Stimulated activated CD8-positive, alpha-beta memory T cell treated with anti-CD3 and anti-CD28 coated beads, Interleukin-12 subunit alpha, Interleukin-12 subunit beta, amount 100 ng/mL, for 4 hours (primary cell): ENCODE results near the gene TM4SF20.

Experiments used
- DNase-seq: peaks from one replicate; pipeline ENCODE4 v3.0.0-alpha.2; 2020; ENCODE audit warnings: low read depth

The TM4SF20 gene, protein sequence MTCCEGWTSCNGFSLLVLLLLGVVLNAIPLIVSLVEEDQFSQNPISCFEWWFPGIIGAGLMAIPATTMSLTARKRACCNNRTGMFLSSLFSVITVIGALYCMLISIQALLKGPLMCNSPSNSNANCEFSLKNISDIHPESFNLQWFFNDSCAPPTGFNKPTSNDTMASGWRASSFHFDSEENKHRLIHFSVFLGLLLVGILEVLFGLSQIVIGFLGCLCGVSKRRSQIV

DNA sequence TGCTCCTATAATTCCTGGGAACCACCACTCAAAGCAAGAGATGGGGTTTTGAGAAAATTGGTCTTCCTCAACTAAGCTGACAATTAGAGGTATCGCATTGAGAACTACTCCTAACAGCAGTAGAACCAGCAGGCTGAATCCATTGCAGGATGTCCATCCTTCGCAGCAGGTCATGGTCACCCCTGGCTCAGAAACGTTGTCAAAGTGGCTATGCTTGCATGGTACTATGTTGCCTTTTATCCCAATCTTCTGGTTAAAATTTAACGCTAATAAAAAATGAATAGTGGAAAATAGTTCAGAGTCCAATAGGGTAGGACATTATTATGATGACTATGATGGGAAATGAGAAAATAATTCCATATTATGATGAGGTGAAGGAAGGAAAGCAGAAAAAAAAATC is at the start of gene TM4SF20:
TSS of gene TM4SF20 (minus strand) at position 212 of the 400 bp plus-strand sequence. CDS start at position 174, 38 bp downstream.
- no peak for DNase-seq

DNA sequence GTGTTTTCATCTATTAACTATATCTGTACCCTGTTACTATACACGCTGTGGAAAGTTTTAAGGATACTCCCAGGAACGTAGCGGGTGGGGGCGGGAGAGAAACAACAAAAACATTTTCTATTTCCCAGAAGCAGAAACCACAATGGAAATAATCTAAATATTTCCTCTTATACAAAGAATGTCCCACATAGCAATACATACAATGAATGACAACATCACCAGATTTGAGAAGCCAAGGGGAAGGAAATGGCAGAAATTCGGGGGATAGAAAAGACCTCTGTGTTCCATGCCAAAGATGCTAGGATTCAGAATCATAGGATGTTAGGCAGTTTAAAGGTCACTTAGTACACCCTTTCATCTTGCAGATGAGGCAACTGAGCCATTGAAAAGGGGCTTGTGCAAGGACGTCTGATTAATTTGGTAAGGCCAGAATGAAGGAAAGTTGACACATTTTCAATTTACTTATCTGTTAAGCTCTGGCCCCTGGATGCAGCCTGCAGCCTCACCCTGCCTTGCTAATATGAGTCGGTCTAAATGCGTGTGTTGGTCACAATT is 49.7 kb upstream of the TM4SF20 start:
- DNase-seq: no peak

DNA sequence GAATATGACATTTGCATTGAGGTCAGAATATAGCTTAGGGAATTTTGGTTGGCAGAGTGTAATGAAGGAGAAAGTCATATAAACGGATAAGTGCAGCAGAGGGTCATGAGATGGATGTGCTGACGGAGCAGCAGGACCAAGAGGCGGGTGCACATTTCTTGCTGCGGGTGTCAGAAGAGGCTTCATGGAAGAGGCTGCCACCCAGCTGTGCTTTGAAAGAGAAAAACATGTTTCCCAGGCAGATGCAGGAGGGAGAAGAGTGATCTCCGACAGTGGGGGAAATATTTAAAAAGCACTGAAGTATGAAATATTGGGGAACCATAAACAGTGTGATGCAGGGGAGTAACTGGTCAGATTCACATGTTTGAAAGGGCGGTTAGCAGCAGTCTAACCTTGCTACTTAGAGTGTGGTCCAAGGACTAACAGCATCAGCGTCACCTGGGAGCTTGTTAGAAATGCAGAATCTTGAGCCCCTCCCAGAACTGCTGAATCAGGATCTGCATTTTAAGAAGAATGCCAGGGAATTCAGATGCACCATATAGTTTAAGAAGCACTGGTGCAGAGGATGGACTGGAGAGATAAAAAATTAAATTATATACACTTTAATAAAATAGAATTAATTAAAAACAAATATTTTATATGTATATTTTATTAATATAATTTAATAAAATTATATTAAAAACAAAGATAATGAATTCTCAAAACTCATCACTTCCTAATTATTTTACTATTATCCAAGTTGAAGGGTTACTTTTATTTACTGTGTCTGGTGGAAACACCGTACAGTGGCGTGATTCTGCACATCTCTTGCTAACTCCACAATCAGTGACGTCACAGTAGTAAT is 44.8 kb upstream of the TM4SF20 start:
- no peak for DNase-seq

DNA sequence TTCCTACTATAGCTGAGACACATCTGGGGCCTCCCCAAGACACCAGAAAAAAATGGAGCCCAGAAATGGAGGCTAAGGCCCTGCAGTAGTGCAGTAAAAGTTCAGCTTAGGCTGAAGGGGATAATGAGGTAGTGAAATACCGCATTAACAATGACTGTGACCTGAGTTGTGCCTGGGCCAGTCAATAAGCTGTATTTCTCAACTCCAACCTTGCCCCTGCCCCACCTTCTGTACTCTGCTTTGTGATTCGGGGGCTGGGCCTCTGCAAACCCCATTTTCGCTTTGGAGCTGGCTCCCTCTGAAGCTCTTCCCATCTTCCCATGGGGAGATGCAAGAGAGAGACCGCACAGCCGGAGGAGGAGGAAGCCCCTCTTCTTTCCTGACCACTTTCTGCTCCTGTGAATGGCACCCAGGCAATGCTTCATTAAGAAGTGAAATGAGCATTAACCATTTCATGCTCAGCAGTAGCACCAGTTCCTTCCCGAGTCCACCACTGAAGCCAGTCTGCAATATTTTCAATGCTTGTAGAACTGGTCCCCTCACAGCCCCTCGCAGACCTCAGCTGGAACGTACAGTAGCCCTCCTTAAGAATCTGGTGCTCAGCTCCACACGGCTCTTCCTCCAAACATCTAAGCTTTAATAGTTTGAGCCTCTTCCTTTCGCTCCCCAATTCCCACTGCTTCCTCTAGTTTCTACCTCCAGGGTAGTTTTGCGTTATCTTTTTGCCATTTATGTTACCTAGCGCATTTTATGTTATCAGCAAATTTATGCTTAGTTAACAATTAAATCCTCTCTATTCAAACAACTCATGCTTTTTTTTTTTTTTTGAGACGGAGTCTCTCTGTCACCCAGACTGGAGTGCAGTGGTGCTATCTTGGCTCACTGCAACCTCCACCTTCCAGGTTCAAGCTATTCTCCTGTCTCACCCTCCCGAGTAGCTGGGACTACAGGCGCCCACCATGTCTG is 41.3 kb upstream of the TM4SF20 start:
- DNase-seq: no peak

DNA sequence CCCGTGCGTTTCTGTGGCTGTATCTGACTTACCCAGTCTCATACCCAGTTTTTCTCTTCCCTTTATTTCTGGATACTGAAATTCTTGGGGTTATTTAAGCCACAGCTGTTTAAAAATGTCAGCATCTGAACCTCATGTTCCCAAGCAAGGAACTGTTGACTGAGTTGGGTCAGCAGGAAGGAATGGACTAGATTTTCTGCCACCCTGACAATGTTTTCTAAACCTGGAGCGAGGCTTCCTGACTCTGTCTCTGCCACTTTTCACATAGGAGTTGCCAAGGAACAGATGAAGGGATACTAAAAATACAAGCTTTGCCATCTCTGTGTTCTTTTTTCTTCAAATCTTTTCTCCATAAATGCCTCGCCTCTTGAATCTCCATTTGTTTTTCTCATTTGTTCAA is 37.6 kb upstream of the TM4SF20 start:
- DNase-seq: no peak

DNA sequence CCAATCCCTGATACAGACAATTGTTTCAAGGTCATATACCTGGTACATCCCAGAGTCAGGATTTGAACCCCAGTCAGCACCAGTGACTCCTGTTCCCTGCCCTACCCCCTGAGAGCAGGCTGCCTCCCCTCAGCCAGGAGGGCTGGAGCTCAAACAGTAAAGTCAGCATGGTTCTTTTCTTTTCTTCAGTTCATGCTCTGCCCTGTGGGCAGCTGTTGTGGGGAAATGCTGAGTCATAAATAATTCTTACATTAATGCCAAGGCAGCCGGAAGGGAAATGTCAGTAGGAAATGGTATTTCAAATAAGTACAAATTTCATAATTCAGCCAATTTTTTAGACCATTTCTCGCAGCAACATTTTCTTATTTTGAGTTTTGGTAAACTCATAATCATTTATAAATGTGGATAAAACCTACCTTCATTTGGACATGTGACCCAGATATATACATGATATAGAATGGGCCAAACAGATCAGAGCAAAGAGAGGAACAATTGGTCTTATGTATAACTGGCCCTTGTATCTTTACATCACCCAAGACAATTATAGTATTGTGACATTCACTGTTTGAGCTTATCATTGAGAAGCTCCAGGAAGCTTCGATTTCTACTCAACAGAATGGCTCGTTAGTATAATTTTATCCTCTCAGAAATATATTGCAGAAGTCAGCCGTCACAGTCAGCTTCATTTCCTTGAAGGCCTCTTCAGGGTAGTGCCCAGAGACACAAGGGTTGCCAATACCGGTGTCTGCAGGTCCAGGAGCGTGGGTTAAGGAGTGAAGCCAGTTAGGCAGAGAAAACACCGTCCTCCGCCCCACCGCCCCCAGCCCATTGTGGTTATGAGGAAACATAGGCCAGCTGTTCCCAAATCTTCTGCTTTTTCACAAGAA is 36.7 kb upstream of the TM4SF20 start:
- no peak for DNase-seq

DNA sequence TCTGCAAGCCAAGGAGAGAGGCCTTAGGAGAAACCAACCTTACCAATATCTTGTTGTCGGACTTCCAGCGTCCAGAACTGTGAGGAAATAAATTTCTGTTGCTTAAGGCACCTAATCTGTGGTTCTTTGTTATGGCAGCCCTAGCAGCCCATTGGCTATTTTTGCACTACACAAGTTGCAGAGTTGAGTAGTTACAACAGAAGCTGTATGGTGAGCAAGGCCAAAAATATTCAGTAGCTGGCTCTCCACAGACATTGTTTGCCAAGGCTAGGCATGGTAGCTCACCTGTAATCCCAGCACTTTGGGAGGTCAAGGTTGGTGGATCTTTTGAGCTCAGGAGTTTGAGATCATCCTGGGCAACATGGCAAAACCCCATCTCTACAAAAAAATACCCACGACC is 35.7 kb upstream of the TM4SF20 start:
- DNase-seq: no peak

DNA sequence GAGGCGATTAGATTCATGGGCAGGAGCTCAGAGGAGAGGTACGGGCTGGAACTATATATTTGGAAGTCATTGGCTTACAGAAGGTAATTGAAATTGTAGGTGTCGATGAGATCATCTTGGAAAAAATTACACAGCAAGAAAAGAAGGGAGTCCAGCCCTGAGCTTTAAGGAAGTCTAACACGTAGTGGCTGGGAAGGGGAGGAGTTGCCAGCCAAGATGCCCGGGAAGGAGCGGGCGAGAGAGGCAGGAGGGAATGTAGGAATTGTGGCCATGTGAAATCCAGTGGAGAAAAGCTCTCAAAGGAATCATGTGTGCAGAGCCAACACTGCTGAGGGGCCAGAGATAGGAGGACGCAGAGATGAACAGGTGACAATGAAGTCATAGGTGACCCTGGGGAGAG is 34.3 kb upstream of the TM4SF20 start:
- DNase-seq: no peak

DNA sequence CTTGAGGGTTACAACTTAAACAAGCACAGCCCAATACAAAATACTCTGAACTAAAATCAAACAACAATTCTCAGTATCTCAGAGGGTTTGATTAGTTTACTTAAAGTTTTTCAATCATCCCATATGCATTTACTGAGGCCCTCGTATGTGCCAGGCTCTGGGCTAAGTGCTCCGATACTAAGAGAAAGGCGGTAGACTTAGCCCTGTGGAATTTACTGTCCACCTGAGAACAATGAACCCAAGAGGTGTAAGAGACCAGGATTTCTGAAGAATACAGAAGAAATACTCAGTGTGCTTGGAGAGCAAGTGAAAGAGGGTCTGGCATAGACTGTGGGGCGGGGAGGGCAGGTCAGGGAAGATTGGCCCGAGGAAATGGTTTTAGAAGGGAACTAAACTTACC is 33.8 kb upstream of the TM4SF20 start:
- no peak for DNase-seq

DNA sequence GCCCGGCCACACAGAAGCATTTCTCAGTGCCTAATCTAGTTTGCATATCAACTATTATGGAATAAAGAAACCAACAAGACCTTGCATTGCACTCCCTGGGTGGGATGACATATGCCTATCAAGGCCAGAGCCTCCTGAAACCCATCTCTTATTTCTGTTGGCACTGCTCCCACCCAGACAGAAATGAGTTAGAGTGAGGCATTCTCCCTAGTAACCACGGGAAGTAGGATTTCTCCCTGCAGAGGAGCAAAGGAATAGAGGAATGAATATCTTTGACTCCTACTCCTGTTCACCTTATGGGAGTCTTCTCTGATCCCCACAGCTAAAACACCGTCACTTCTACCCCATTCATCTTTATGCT is 32.9 kb upstream of the TM4SF20 start:
- DNase-seq: no peak

DNA sequence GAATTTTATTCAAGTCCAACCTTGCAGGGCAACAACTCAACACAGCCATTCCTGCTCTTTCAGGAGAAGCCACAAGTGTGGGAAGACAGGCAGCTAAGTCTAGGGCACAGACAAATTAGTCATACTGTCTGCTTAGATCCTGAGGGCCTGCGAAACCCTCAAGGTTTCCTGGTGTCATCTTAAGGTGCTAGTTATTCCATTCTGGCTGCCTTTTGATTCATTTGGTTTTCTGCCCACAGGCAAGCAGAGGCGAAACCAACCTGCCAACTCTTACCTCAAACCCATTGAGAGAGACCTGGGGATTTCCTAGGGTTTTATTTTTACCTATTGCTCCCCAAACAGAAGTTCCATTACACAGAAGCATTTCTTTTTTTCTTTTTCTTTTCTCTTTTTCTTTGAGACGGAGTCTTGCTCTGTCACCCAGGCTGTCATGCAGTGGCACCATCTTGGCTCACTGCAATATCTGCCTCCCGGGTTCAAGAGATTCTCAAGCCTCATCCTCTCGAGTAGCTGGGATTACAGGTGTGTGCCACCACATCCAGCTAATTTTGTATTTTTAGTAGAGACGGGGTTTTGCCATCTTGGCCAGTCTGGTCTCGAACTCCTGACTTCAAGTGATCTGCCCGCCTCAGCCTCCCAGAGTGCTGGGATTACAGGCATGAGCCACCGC is 32.3 kb upstream of the TM4SF20 start:
- DNase-seq: peak; percentile 17

DNA sequence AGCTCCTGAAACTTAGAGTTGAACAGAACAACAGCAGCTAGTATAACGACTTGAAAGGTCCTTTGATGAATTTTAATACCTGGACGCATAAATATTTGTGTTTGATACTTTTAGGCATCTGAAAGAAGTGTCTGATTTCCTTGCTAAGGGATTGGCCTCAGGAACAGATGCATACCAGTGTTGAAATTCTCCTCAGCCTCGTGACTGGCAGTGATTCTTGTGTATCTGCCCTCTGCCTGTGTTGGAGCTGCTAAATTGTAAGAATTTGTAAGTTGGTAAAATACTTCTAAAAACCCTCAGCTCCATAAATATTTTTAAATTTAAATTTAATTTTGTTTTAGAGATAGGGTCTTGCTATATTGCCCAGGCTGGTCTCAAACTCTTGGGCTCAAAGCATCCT is 31.1 kb upstream of the TM4SF20 start:
- DNase-seq: no peak

DNA sequence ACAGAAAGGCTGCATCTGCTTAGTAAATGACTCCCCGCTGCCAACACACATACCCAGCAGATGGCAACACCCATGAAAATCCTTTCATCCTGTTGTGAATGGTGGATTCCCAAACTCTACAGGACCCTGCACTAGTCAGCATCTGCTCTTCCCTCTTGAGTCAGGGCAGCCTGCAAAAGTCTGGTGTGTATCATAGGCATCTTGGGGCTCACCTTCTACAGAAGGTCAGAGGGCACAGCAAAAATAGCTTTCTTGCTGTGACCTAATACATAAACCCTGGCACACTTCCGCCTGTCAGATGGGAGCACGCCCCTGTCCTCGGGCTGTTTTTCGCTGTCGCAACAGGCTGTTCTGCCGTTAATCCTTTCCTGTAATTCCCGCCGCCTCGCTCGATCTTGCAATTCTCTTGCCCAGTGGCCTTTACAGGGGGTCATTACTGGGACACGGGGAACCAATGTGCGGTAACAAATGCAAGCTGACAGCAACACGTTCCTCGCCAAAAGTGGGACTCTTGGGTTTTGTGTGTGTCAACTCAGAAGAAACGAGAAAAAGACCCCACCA is 28.6 kb upstream of the TM4SF20 start:
- DNase-seq: no peak

DNA sequence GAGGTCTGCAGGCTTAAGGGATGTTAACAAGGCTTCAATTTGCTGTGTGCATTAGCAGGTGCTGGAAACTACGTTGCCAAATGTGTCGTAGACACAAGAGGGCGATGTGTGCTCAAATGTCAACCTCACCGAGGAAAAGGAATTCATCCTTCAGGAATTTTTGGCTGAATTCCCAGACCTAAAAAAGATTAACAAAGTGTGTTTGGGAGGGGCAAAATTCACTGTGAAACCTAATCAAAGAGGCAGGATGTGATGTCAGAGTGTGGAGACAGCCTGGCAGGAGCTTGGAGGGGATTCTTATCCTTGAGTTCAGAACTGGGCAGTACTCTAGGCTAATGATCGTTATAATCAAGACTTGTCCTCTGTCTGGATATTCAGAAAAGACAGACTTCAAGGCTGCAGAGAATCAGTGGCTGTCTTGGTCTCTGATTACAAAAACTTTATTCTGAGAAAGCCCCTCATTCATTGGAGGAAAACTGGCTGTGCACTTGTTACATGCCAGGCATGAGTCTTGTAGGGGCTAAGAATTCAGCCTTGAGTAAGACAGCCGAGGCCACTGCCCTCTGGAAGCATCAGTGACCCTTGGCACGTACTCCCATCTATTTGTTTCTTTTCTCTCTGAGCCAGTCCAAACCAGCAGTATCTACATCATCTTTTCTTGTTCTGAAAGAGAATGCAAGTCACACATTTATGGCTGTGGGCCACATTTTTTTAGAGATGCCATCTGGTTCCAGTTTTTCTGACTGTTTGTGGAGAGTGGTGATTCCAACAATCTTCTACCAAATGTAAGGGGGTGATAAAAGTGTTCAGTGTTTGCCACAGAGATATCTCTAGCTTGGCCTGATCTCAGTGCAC is 27.3 kb upstream of the TM4SF20 start:
- DNase-seq: no peak

DNA sequence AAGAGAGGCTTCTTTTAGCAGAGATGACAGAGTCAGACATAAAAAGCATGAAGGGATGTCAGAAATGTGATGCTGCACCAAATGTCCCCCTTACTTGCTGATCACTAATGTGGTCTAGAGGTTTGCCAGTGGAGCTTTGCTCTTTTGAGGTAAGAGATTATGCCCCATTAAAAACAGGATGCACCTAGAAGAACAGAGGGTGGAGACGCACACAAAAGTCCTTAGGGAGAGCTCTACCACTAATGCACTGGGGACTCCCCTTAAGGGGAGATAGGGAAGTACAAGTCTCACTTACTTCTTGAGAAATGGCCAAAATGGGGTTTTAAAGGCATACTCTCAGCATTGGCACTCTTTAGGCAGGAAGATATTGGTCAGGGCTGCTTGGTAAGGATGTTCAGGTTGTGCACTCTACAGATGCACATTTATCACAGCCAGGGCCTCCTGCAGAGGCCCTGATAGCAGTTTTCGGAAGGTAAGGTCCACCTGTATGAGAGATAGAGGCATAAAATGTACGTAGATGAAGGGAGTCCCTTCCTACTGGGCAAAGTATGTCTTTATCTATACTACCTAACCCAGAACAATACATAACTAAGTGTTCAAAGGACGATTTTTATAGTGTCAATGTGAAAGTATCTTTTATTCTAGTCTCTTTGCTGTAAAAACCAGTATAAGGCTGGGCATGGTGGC is 25.6 kb upstream of the TM4SF20 start:
- DNase-seq: no peak

DNA sequence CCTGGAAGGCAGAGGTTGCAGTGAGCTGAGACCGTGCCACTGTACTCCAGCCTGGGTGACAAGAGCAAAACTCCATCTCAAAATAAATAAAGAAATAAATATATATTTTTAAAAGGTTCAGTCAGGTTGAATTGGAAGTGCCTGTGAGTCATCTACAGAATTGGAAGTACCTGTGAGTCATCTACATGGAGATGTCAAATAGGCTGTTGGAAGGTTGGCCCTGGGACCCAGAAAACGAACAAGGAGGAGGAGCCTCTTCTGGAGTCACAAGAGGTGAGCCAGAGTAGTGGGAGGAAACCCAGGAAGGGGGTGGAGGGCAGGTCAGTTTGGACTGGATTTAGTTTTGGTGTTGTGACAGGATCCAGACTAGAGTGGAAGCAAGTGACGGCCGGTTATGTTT is 23.9 kb upstream of the TM4SF20 start:
- no peak for DNase-seq

DNA sequence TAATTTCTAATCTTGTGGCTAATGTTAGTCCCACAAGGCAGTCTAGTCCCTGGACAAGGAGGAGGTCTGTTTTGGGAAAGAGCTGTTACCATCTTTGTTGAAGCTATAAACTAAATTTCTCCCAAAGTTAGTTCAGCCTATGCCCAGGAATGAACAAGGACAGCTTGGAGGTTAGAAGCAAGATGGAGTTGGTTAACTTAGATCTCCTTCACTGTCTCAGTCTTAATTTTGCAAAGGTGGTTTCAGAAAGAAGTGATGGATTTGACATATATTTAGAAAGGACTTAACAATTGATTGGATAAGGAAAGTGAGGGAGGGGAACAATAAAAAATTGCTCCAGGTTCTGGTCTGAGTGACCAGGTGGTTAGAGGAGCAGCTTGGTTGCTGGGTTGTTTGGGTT is 23.2 kb upstream of the TM4SF20 start:
- DNase-seq: no peak

DNA sequence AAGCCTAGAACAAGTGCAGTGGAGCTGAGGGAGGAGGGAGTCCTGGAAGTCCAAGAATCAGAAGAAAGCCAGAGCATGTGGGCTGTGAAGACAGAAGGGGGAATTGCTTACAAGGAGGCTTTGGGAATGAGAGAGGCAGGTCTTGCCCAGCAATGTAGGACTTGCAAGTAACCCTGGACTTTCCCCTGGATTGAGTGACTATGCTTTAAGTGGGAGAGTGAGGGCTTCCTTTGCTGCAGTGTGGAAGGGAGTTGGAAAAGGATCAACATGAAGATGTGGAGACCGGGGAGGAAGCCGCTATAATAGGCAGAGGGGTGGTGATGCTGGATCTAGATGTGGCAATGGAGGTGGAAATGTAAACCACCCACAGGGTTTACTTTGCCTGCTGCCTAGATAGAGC is 22.4 kb upstream of the TM4SF20 start:
- DNase-seq: no peak
